ENCODE data around the gene ACAP1.
A peak's percentile ranks its signal among the peaks of the same experiment; 100 is the strongest.

The ACAP1 gene

GRCh38 chr17:7311110-7311705, 25.1 kb upstream of the ACAP1 start:
- no peak for DNase-seq

GRCh38 chr17:7312432-7313087, 23.8 kb upstream of the ACAP1 start:
- no peak for DNase-seq

GRCh38 chr17:7313088-7313889, 23.0 kb upstream of the ACAP1 start:
- DNase-seq: no peak

GRCh38 chr17:7313890-7314718, 22.2 kb upstream of the ACAP1 start:
- DNase-seq: peak; percentile 16

- DNase-seq: peak; percentile 77
These were observed 21.4 kb upstream of the ACAP1 start, which contains the start of gene GPS2 for GRCh38 chr17:7314719-7315569. Gene GPS2, minus strand, starts transcription at chr17:7315360. Its CDS starts 308 bp downstream, at chr17:7315052.

GRCh38 chr17:7315570-7316235, 20.6 kb upstream of the ACAP1 start:
- DNase-seq: no peak

- no peak for DNase-seq
These were observed 19.0 kb upstream of the ACAP1 start for GRCh38 chr17:7317161-7317803.

GRCh38 chr17:7318121-7318860, 18.0 kb upstream of the ACAP1 start:
- no peak for DNase-seq

GRCh38 chr17:7321466-7321865, 14.9 kb upstream of the ACAP1 start:
- no peak for DNase-seq

GRCh38 chr17:7322520-7323194, 13.7 kb upstream of the ACAP1 start:
- DNase-seq: no peak

GRCh38 chr17:7323731-7324437, 12.4 kb upstream of the ACAP1 start:
- no peak for DNase-seq

- no peak for DNase-seq
These were observed 11.9 kb upstream of the ACAP1 start for GRCh38 chr17:7324438-7324779.

GRCh38 chr17:7325031-7325528, 11.2 kb upstream of the ACAP1 start:
- no peak for DNase-seq

- DNase-seq: no peak
These were observed 10.1 kb upstream of the ACAP1 start for GRCh38 chr17:7326186-7326585.

GRCh38 chr17:7327056-7327455, 9.3 kb upstream of the ACAP1 start:
- no peak for DNase-seq

- DNase-seq: no peak
These were observed 8.8 kb upstream of the ACAP1 start for GRCh38 chr17:7327501-7327900.

- no peak for DNase-seq
These were observed 8.3 kb upstream of the ACAP1 start for GRCh38 chr17:7328009-7328408.

- DNase-seq: no peak
These were observed 7.4 kb upstream of the ACAP1 start, which contains the start of gene NEURL4 for GRCh38 chr17:7328840-7329373. Gene NEURL4, minus strand, starts transcription at chr17:7329335. Its CDS starts 23 bp downstream, at chr17:7329312.

All from fibroblast of skin of abdomen (primary cell).